ENCODE measurements around the gene MREG. TPM values are rescaled to one million over a fixed set of nuclear protein-coding genes. Genes with fewer than 3 reads are reported as not detected.
"Not testable (repeated sequence)": the region's sequence is repeated elsewhere in the genome, so short reads cannot be mapped to it uniquely, and the experiment has no call there.

The MREG gene
- total RNA-seq, 4 donors from 2014 or later, result 0.36 to 0.40 TPM; not detected in 2

GRCh38 chr2:215928086-215928485 is 85.3 kb downstream of the MREG start:
- Histone ChIP-seq H3K4me1 (no peaks in the 10 kb centered on the region), H3K27me3 (no peaks in the 10 kb centered on the region), H3K4me3 (no peak overlapping the region), H3K36me3 (no peaks in the 10 kb centered on the region), H3K27ac (no peak overlapping the region), H3K9me3 (no peaks in the 10 kb centered on the region)
- in situ Hi-C loops (cut with MboI; ENCODE audit: low sequenced_read_pairs in 4 of 4), result loop anchor here in 1 of 4 donors (10.0 kb wide), 1 partner anchor 473 kb away; no protein-coding TSS in a partner anchor
- no peak for DNase-seq
- intact Hi-C loops (cut with DNase I; ENCODE audit: low total_unique reads), result no loop called here
- ATAC-seq, result no peak
- TF ChIP-seq POLR2A (IDR thresholded peaks at IDR 0.05) (no peak), CTCF (IDR thresholded peaks at IDR 0.05 in 4 of 5, conservative IDR thresholded peaks at IDR 0.05 in 1 of 5) (no peak)

- intact Hi-C loops (cut with DNase I; ENCODE audit: low total_unique reads); H3K27me3 ChIP-seq; H3K36me3 ChIP-seq; H3K9me3 ChIP-seq; H3K4me3 ChIP-seq; H3K4me1 ChIP-seq; ATAC-seq; H3K27ac ChIP-seq; DNase-seq: not testable (repeated sequence)
- in situ Hi-C loops (cut with MboI; ENCODE audit: low sequenced_read_pairs in 4 of 4), result loop anchor here in 1 of 4 donors (10.0 kb wide), 1 partner anchor 472 kb away; no protein-coding TSS in a partner anchor
Observed at GRCh38 chr2:215926992-215927391, 86.4 kb downstream of the MREG start.

GRCh38 chr2:215921895-215922294 is 91.5 kb downstream of the MREG start:
- Histone ChIP-seq H3K27me3 (no peaks in the 10 kb centered on the region), H3K4me1 (no peaks in the 10 kb centered on the region), H3K36me3 (no peaks in the 10 kb centered on the region), H3K4me3 (no peak overlapping the region), H3K27ac (no peak overlapping the region), H3K9me3 (no peaks in the 10 kb centered on the region)
- in situ Hi-C loops (cut with MboI; ENCODE audit: low sequenced_read_pairs in 4 of 4), result loop anchor here in 2 of 4 donors (5.0 to 10.0 kb wide), 2 partner anchors 467 to 470 kb away; no protein-coding TSS in a partner anchor
- DNase-seq (no peak), ATAC-seq (no peak)
- TF ChIP-seq CTCF (IDR thresholded peaks at IDR 0.05 in 4 of 5, conservative IDR thresholded peaks at IDR 0.05 in 1 of 5) (no peak), POLR2A (IDR thresholded peaks at IDR 0.05) (no peak)
- intact Hi-C loops (cut with DNase I; ENCODE audit: low total_unique reads), result no loop called here

GRCh38 chr2:215920244-215921100 is 92.9 kb downstream of the MREG start:
- Histone ChIP-seq H3K27me3 (no peaks in the 10 kb centered on the region), H3K9me3 (no peaks in the 10 kb centered on the region), H3K4me1 (no peaks in the 10 kb centered on the region), H3K27ac (no peak overlapping the region), H3K36me3 (no peaks in the 10 kb centered on the region), H3K4me3 (no peak overlapping the region)
- in situ Hi-C loops (cut with MboI; ENCODE audit: low sequenced_read_pairs in 4 of 4), result loop anchor here in 2 of 4 donors (5.0 to 10.0 kb wide), 2 partner anchors 466 to 468 kb away; no protein-coding TSS in a partner anchor
- peak; percentile 17 to 37 for DNase-seq
- intact Hi-C loops (cut with DNase I; ENCODE audit: low total_unique reads), result loop anchor here (1.0 kb wide), 1 partner anchor 466 kb away; no protein-coding TSS in a partner anchor
- ATAC-seq, result peak; percentile 82
- TF ChIP-seq POLR2A (IDR thresholded peaks at IDR 0.05) (no peak), CTCF (IDR thresholded peaks at IDR 0.05 in 4 of 5, conservative IDR thresholded peaks at IDR 0.05 in 1 of 5) (peak; percentile 54 to 76 (median 59))

GRCh38 chr2:215919624-215920243 is 93.6 kb downstream of the MREG start:
- H3K36me3 ChIP-seq, result no peaks in the 10 kb centered on the region
- in situ Hi-C loops (cut with MboI; ENCODE audit: low sequenced_read_pairs in 4 of 4) (loop anchor here in 3 of 4 donors (5.0 to 10.0 kb wide), 2 partner anchors 465 to 467 kb away; no protein-coding TSS in a partner anchor), intact Hi-C loops (cut with DNase I; ENCODE audit: low total_unique reads) (loop anchor here (1.0 kb wide), 1 partner anchor 465 kb away; no protein-coding TSS in a partner anchor)
- ATAC-seq (no peak), DNase-seq (no peak)
- no peaks in the 10 kb centered on the region for H3K27me3 ChIP-seq
- H3K27ac ChIP-seq, result no peak overlapping the region
- H3K9me3 ChIP-seq, result no peaks in the 10 kb centered on the region
- no peaks in the 10 kb centered on the region for H3K4me1 ChIP-seq
- TF ChIP-seq CTCF (IDR thresholded peaks at IDR 0.05 in 4 of 5, conservative IDR thresholded peaks at IDR 0.05 in 1 of 5), result no peak
- no peak for TF ChIP-seq POLR2A (IDR thresholded peaks at IDR 0.05)
- no peak overlapping the region for H3K4me3 ChIP-seq
